Measurements from ENCODE around the gene OR5D16.
A peak's percentile ranks its signal among the peaks of the same experiment; 100 is the strongest.
"Not testable (repeated sequence)": the region's sequence is repeated elsewhere in the genome, so short reads cannot be mapped to it uniquely, and the experiment has no call there.

The OR5D16 gene

GRCh38 chr11:55852141-55852540 lies 13.6 kb downstream of the OR5D16 start:
- no peak for TF ChIP-seq USF1 (IDR thresholded peaks at IDR 0.05)
- no peak for TF ChIP-seq YY1 (IDR thresholded peaks at IDR 0.05; ENCODE audit: low read depth)
- no peak for TF ChIP-seq FOXM1 (IDR thresholded peaks at IDR 0.05; ENCODE audit: borderline replicate concordance, low read depth)
- TF ChIP-seq TEAD4 (IDR thresholded peaks at IDR 0.05): no peak
- TF ChIP-seq MAX (IDR thresholded peaks at IDR 0.05): no peak

- no peak for TF ChIP-seq TEAD4 (IDR thresholded peaks at IDR 0.05)
- TF ChIP-seq YY1 (IDR thresholded peaks at IDR 0.05; ENCODE audit: low read depth): no peak
- TF ChIP-seq TCF12 (IDR thresholded peaks at IDR 0.05; ENCODE audit: low read depth): no peak
- no peak for TF ChIP-seq RAD21 (IDR thresholded peaks at IDR 0.05; ENCODE audit: low read depth)
- TF ChIP-seq CEBPB (IDR thresholded peaks at IDR 0.05): no peak
- no peak for TF ChIP-seq NFIC (IDR thresholded peaks at IDR 0.05)
- TF ChIP-seq CREB1 (IDR thresholded peaks at IDR 0.05; ENCODE audit: low read depth): no peak
- no peak for TF ChIP-seq MAX (IDR thresholded peaks at IDR 0.05)
- TF ChIP-seq EGR1 (IDR thresholded peaks at IDR 0.05): no peak
Observed at GRCh38 chr11:55854704-55855103, 16.2 kb downstream of the OR5D16 start.

- peak; percentile 46; the same call in 1 of the 2 replicates for TF ChIP-seq REST (IDR thresholded peaks at IDR 0.05; ENCODE audit: low read depth)
Observed at GRCh38 chr11:55872731-55873130, 34.2 kb downstream of the OR5D16 start.

GRCh38 chr11:55882997-55883396 lies 44.4 kb downstream of the OR5D16 start, which contains the start of gene TRIM51:
TSS of gene TRIM51 (plus strand) at chr11:55883297. CDS start at chr11:55885429, 2,132 bp downstream.
- TF ChIP-seq RAD21 (IDR thresholded peaks at IDR 0.05; ENCODE audit: low read depth); CREB1 (IDR thresholded peaks at IDR 0.05; ENCODE audit: low read depth); USF1 (IDR thresholded peaks at IDR 0.05): not testable (repeated sequence)
